Raji (cell line): Measurements from ENCODE around the gene LRRTM4.

Experiments
- POLR2A ChIP-seq: IDR thresholded peaks from 2 replicates; pipeline ENCODE4 v1.6.1; 2011; ENCODE audit warnings: low read depth, low read length, control low read depth; ENCODE audit not compliant: insufficient read depth

Gene LRRTM4

DNA sequence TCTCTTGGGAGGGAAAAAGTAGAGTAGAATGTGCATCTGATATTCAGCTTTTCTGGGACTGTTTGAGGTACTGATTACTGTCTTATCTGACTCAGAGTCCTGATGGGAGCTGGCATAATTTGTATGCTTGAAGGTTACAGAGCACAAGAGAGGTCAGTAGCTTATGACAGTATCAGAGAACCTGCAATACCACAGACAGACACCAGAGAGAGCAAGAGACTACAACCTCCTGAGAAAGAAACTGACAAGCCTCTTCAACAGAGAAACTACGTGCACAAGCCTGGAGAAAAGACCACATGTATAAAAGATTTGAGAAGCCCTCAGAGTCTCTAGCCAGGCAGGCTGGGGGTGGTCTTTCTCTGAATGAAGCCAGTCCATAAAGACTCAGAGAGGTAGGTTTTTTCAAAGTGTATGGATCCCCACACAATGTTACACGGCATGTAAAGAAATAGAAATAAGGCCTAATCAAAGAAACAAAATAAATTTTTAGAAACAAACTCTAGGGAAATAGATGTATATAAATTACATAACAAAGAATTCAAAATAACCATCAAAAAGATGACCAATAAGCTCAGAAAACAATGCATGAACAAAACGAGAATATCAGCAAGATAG, 568.3 kb downstream of the LRRTM4 start:
- no peak for TF ChIP-seq POLR2A

DNA sequence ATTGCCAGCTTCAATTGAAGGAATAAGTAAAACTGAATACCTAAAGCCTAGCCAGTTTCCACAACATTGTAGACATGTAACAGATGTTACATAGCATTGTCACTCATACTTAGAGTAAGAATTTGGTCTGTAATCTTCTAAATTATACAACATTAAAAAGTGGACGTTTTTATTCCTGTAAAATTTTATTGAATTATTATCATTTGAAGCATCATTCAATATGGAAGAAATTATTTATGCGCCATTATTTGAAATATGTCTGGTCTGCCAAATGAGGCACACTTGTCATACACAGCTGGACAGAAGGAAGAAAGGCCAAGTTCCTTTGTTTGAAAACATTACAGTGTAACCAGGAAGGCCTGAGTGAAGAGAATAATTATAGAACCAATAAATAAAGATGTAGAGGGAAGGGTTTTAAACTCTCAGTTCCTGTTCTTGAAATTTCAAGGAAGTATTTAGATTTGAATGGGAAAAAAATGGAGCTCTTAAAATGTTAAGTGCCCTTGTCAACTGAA, 575.5 kb downstream of the LRRTM4 start:
- no peak for TF ChIP-seq POLR2A

DNA sequence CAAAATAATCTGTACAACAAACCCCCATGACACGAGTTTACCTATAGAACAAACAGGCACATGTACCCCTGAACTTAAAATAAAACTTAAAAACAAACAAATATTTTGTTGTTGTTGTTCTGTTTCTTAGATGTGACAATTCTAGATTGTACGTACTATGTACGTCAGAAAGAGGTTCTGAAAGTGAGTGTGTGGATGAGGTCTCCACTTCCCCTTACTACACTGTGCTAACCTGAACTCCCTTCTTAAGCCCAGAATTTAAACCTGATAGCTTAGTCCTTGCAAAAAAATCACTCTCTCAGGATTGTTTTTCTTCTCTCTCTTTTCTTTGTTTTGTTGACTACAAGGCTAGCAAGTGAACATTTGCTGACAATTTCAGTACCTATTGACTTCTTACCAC, 581.6 kb downstream of the LRRTM4 start:
- TF ChIP-seq POLR2A: no peak

DNA sequence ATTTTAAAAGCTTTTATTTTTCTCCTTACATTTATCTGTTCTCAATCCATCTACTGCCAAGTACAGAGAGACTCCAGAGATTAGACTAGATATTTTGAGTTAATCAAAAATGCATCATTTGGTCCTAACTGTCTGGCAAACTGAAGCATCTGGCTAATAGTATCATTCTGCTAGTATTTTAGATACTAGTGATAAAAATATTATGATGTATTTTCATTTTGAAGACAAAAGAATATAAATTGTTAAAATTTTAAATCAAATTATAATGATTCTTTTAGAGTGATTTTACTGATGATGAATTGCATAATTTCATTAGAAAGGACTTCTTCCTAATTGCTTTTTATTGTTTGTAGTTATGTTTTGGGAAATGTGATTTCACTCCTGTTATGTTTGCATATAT, 584.0 kb downstream of the LRRTM4 start:
- no peak for TF ChIP-seq POLR2A

- TF ChIP-seq POLR2A: no peak
Observed at GRCh38 chr2:76932550-76932949, 589.6 kb downstream of the LRRTM4 start.

DNA sequence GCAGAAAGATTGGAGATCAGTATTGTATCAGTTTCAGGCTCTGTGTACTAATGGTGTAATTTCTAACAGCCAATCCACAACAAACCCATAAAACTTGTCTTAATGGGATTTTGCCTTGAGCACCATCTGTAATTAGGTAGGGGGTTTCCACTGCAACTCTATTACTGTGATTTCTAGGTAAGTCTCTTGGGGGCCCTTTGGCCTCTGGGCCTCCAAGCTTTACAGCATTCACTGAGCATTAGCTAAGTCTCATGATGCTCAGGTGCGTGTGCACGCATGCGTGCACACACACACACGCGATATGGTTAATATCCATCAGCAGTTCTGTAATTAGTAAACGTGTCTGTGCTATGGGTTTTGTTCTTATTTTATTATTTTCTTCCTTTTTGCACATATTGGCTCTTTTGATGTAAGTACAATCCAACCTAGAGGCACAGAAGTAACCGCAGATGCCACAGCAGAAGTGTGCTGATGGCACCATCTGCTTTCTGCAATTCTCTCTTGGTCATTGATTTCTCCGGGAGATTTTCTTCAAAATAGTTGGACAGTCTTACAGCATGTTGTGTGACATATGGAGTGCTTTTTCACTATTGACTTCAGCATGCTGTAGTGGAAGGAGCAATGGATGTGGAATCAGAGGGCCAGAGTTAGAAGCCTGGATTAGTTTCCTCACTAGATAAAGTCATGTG, 592.0 kb downstream of the LRRTM4 start:
- TF ChIP-seq POLR2A: no peak

DNA sequence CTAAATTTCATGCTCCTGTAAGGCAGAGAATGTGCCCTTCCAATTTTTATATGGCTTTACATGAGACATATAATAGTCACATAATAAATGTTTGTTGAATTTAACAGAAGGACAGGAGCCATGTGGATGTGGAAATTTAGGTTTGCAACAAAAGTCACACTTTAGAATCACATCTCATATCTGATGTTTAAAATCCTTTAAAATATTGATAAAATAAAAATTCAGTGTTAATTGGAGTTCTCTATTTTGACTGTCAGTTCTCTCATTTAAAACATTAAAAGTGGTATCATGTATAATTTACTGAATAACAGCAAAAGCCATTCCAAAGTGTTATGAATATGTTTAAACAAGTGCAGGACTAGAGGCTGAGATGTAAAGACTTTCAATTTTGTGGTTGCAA, 594.1 kb downstream of the LRRTM4 start:
- no peak for TF ChIP-seq POLR2A

DNA sequence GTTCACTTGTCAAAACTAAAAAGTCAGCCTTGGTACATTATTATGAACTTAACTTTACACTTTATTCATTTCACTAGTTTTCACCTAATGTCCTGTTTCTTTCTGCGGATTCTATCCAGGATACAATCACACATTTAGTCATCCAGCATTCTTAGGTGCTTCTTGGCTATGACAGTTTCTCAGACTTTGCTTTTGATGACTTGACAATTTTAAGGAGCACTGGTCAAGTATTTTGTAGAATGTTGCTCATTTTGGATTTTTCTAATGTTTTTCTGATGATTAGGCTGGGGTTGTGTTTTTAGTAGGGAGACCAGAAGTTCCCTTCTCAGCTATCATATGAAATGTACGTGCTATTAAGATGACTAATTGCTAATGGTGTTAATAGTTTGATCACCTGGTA, 601.2 kb downstream of the LRRTM4 start:
- TF ChIP-seq POLR2A: no peak

- TF ChIP-seq POLR2A: no peak
Observed at GRCh38 chr2:76895469-76895868, 626.7 kb downstream of the LRRTM4 start.

- no peak for TF ChIP-seq POLR2A
Observed at GRCh38 chr2:76870581-76870980, 651.6 kb downstream of the LRRTM4 start.

DNA sequence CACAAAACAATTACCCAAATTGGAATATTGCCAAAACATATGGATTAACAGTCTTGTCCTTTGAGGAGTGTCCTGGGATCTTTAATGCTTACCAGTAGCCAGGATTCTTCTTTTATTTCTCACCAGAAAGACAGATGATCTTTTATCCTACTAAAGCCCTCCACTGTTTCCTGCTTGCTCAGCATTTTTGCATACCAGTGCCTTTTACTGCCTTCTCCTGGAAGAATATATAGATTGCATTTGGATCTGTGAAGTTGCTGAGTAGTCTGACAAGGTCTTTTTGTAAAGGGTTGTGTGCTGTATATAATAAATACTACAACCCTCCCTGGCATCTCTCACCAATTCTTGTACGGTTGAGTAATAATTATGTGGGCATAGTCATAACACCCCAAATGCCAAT, 652.2 kb downstream of the LRRTM4 start:
- TF ChIP-seq POLR2A: no peak

- no peak for TF ChIP-seq POLR2A
Observed at GRCh38 chr2:76867854-76868253, 654.3 kb downstream of the LRRTM4 start.

GRCh38 chr2:76866464-76866863, 655.7 kb downstream of the LRRTM4 start:
- TF ChIP-seq POLR2A: no peak

DNA sequence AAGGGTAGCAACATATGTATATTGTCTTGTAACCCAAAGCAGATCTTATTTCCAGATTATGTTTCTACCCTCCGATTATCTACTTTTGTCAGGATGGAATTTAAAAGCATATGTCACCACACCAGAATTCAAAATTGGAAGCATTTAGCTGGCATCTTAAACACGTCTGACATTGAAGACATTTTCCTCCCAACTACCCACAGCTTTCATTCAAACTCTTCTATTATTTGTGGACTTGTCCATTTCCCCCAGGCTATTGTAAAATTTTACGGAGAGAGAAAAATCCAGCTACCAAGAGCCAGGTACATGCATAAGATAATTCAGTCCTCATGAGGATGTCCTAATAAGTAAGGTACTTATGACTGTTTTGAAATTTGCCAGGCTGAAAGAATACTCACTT, 659.3 kb downstream of the LRRTM4 start:
- TF ChIP-seq POLR2A: no peak

GRCh38 chr2:76861708-76862107, 660.5 kb downstream of the LRRTM4 start:
- no peak for TF ChIP-seq POLR2A

DNA sequence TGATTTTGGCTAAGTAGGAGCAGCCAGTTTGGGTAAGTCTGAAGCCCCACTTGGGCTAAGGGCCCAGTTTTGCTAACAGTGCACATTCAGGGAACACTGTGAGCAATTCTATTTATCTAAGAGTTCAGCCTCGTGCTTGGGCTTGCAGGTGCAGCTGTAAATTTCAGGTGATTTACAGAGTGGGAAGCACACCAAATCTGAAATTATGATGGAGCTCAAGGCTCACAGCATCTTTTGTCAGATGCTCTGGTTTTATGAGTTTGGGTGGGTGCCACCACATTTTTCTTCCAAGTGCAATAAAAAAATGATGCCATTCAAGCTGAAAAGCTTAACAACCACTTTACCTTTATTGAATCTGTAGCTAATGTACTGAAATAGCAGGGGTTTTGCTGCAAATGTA, 671.2 kb downstream of the LRRTM4 start:
- no peak for TF ChIP-seq POLR2A

- TF ChIP-seq POLR2A: no peak
Observed at GRCh38 chr2:76849086-76849485, 673.1 kb downstream of the LRRTM4 start.
